GF-D8 (cell line): ENCODE measurements around the gene FAM81A.

Experiments used
- DNase-seq: peaks from one replicate; lab custom pipeline; 2025; lab: John Stamatoyannopoulos, UW

The FAM81A gene

GRCh38 chr15:59543721-59544547 lies 105.9 kb downstream of the FAM81A start:
- DNase-seq = no peak

- no peak for DNase-seq
Observed at GRCh38 chr15:59545573-59545972, 107.6 kb downstream of the FAM81A start.

GRCh38 chr15:59548501-59549226 lies 110.7 kb downstream of the FAM81A start:
- no peak for DNase-seq

GRCh38 chr15:59549301-59550185 lies 111.6 kb downstream of the FAM81A start:
- DNase-seq = no peak

- no peak for DNase-seq
Observed at GRCh38 chr15:59550530-59550929, 112.5 kb downstream of the FAM81A start.

- no peak for DNase-seq
Observed at GRCh38 chr15:59550956-59551355, 113.0 kb downstream of the FAM81A start.

- DNase-seq = no peak
Observed at GRCh38 chr15:59553879-59554735, 116.1 kb downstream of the FAM81A start.

- no peak for DNase-seq
Observed at GRCh38 chr15:59555696-59556095, 117.7 kb downstream of the FAM81A start.

- DNase-seq = no peak
Observed at GRCh38 chr15:59556380-59556779, 118.4 kb downstream of the FAM81A start.

- no peak for DNase-seq
Observed at GRCh38 chr15:59557581-59557980, 119.6 kb downstream of the FAM81A start.

GRCh38 chr15:59558851-59559250 lies 120.9 kb downstream of the FAM81A start:
- DNase-seq = no peak

- no peak for DNase-seq
Observed at GRCh38 chr15:59561547-59561946, 123.6 kb downstream of the FAM81A start.

- DNase-seq = no peak
Observed at GRCh38 chr15:59562448-59563186, 124.6 kb downstream of the FAM81A start.

GRCh38 chr15:59565299-59565698 lies 127.3 kb downstream of the FAM81A start:
- DNase-seq = no peak

GRCh38 chr15:59567324-59567723 lies 129.3 kb downstream of the FAM81A start:
- no peak for DNase-seq

GRCh38 chr15:59569477-59569876 lies 131.5 kb downstream of the FAM81A start:
- DNase-seq = no peak

GRCh38 chr15:59570315-59570714 lies 132.3 kb downstream of the FAM81A start:
- no peak for DNase-seq

- no peak for DNase-seq
Observed at GRCh38 chr15:59571606-59572005, 133.6 kb downstream of the FAM81A start.
